SH-SY5Y (cell line): ENCODE results near the gene AREL1.

Experiments used
- GATA2 ChIP-seq: IDR thresholded peaks from 2 replicates; pipeline ENCODE4 v1.6.1; 2011; ENCODE audit warnings: mild to moderate bottlenecking, low read depth, low read length
- GATA3 ChIP-seq: IDR thresholded peaks from 2 replicates; pipeline ENCODE4 v1.6.1; 2011; ENCODE audit warnings: low read depth, mild to moderate bottlenecking, low read length, moderate library complexity

GRCh38 chr14:74660863-74661262, 52.0 kb downstream of the AREL1 start:
- no peak for TF ChIP-seq GATA2
- no peak for TF ChIP-seq GATA3
